T follicular helper cell (primary cell): Measurements from ENCODE around the gene EXOSC9.

Source experiments
- DNase-seq: peaks from one replicate; pipeline ENCODE4 v3.0.0-alpha.2; 2020; ENCODE audit warnings: low read depth

EXOSC9 gene

GRCh38 chr4:121823505-121824170 is 22.5 kb downstream of the EXOSC9 start, which contains the start of gene CCNA2:
Gene CCNA2 (minus strand): TSS chr4:121823883. CDS start chr4:121823628, 255 bp downstream.
- peak; percentile 92 for DNase-seq

GRCh38 chr4:121824171-121824527 is 23.0 kb downstream of the EXOSC9 start:
- no peak for DNase-seq

- DNase-seq, result no peak
Observed at GRCh38 chr4:121824950-121825349, 23.8 kb downstream of the EXOSC9 start.

- no peak for DNase-seq
Observed at GRCh38 chr4:121827853-121828252, 26.7 kb downstream of the EXOSC9 start.

GRCh38 chr4:121829511-121829910 is 28.4 kb downstream of the EXOSC9 start:
- no peak for DNase-seq

GRCh38 chr4:121838136-121838535 is 37.0 kb downstream of the EXOSC9 start:
- DNase-seq, result no peak

- no peak for DNase-seq
Observed at GRCh38 chr4:121842862-121843261, 41.7 kb downstream of the EXOSC9 start.

GRCh38 chr4:121846662-121847061 is 45.5 kb downstream of the EXOSC9 start:
- DNase-seq, result no peak

GRCh38 chr4:121851354-121851753 is 50.2 kb downstream of the EXOSC9 start:
- DNase-seq, result no peak

- DNase-seq, result no peak
Observed at GRCh38 chr4:121860121-121860520, 59.0 kb downstream of the EXOSC9 start.

GRCh38 chr4:121861426-121861825 is 60.3 kb downstream of the EXOSC9 start:
- DNase-seq, result no peak

- DNase-seq, result no peak
Observed at GRCh38 chr4:121863799-121864198, 62.7 kb downstream of the EXOSC9 start.
